IPS-15b (cell line): ENCODE measurements around the gene RIPOR2.
"Not testable (repeated sequence)": the region's sequence is repeated elsewhere in the genome, so short reads cannot be mapped to it uniquely, and the experiment has no call there.

ENCODE experiments used
- H3K27me3 ChIP-seq: one replicate; pipeline ENCODE4 v1.6.1; 2013; ENCODE audit warnings: low read length; ENCODE audit not compliant: control insufficient read depth, insufficient read depth
- H3K36me3 ChIP-seq: one replicate; pipeline ENCODE4 v1.6.1; 2013; ENCODE audit warnings: low read length; ENCODE audit not compliant: control insufficient read depth, insufficient read depth
- H3K4me1 ChIP-seq: one replicate; pipeline ENCODE4 v1.6.1; 2013; ENCODE audit warnings: mild to moderate bottlenecking, low read length; ENCODE audit not compliant: control insufficient read depth, insufficient read depth
- H3K4me3 ChIP-seq: one replicate; pipeline ENCODE4 v1.5.1; 2013; ENCODE audit warnings: low read depth, low read length
- H3K9ac ChIP-seq: one replicate; pipeline ENCODE4 v1.6.1; 2013; ENCODE audit warnings: low read depth, mild to moderate bottlenecking, low read length
- H3K9me3 ChIP-seq: one replicate; pipeline ENCODE4 v1.6.1; 2013; ENCODE audit warnings: mild to moderate bottlenecking, low read length; ENCODE audit not compliant: control insufficient read depth, insufficient read depth

RIPOR2 gene

GRCh38 chr6:24950218-24950941 lies 14.6 kb upstream of the RIPOR2 start:
- H3K9ac ChIP-seq = no peak overlapping the region

DNA sequence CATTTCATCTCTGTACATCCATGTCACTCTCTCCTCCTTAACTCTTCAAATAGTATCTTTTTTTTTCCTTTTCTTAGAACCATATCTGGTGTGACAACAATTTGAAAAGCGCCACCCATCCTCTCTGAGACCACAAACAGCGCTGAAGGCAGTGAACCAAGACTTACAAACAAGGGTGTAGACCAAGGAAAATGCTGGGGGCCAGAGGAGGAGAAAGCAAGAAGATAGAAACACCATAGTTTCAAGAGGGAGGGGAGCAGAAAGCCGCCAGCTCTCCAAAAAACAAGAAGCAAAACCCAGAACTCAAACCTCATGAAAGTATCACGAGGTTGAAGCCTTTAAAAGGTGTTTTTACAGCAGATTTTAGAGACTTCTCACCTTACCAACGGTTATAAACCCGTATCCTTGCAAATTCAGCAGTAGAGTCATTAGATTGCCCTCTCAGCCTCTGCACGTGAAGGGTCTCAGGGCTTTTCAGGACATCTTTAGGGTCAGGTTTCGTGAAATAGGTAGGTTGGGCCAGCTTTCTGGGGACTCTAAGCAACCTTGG lies 13.3 kb upstream of the RIPOR2 start:
- Histone ChIP-seq H3K4me1 (no peaks in the 10 kb centered on the region), H3K9ac (no peak overlapping the region), H3K36me3 (no peaks in the 10 kb centered on the region), H3K27me3 (no peaks in the 10 kb centered on the region), H3K4me3 (no peak overlapping the region), H3K9me3 (no peaks in the 10 kb centered on the region)

More at GRCh38 chr6:24950218-24950941, 14.6 kb upstream of the RIPOR2 start:
- no peaks in the 10 kb centered on the region for H3K27me3 ChIP-seq
- H3K36me3 ChIP-seq = no peaks in the 10 kb centered on the region
- no peak overlapping the region for H3K4me3 ChIP-seq
- no peaks in the 10 kb centered on the region for H3K9me3 ChIP-seq
- H3K4me1 ChIP-seq = no peaks in the 10 kb centered on the region

- H3K36me3 ChIP-seq, H3K4me3 ChIP-seq, H3K4me1 ChIP-seq, H3K27me3 ChIP-seq, H3K9ac ChIP-seq, H3K9me3 ChIP-seq: not testable (repeated sequence)
These were observed 12.5 kb upstream of the RIPOR2 start for GRCh38 chr6:24948261-24948660.

DNA sequence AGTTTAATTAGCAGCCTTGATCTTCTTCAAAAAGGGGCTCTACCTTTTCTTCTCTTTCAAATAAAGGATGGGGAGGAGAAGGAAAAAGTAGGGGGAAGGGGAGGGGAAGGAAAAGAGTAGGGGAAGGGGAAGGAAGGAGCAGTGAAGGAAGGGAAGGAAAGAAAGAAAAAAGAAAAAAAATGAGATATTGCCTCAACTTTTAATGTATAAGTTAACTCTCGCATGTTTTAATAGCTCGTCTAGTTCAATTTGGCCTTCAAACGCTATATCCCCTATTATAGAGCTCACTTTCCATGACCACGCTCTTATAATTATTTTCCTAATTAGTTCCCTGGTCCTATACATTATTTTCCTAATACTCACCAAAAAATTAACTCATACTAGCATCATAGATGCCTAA lies 11.9 kb upstream of the RIPOR2 start:
- no peak overlapping the region for H3K9ac ChIP-seq
- H3K4me3 ChIP-seq = no peak overlapping the region
- no peaks in the 10 kb centered on the region for H3K27me3 ChIP-seq
- no peaks in the 10 kb centered on the region for H3K9me3 ChIP-seq
- no peaks in the 10 kb centered on the region for H3K4me1 ChIP-seq
- H3K36me3 ChIP-seq = no peaks in the 10 kb centered on the region

GRCh38 chr6:24945054-24945453 lies 9.3 kb upstream of the RIPOR2 start:
- Histone ChIP-seq H3K4me1 (no peaks in the 10 kb centered on the region), H3K36me3 (no peaks in the 10 kb centered on the region), H3K9me3 (no peaks in the 10 kb centered on the region), H3K27me3 (no peaks in the 10 kb centered on the region), H3K4me3 (no peak overlapping the region), H3K9ac (no peak overlapping the region)

GRCh38 chr6:24943774-24944173 lies 8.0 kb upstream of the RIPOR2 start:
- Histone ChIP-seq H3K9me3 (no peaks in the 10 kb centered on the region), H3K9ac (no peak overlapping the region), H3K4me3 (no peak overlapping the region), H3K27me3 (no peaks in the 10 kb centered on the region), H3K36me3 (no peaks in the 10 kb centered on the region), H3K4me1 (no peaks in the 10 kb centered on the region)

DNA sequence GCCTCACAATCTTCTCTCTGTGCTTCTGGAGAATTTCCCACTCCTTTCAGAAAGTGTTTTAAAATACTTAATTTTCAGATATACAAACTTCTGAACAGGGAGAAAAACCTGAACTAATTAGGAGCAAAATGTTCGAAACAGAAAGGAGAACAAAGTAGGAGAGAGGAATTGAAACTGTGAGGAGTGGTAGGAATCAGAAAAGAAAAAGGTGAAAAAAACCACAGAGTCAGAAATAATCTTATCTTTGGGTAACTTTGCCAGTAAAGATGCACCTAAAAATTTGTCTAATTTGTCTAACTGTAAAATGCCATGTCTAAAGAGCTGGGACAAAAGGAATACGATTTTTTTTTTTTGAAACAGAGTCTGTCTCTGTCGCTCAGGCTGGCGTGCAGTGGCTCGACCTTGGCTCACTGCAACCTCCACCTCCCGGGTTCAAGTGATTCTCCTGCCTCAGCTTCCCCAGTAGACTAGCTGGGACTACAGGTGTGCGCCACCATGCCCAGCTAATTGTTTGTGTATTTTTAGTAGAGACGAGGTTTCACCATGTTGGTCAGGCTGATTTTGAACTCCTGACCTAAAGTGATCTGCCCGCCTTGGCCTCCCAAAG lies 4.7 kb upstream of the RIPOR2 start:
- Histone ChIP-seq H3K4me1 (peaks cover 3% of the 10 kb centered on the region), H3K9ac (no peak overlapping the region), H3K36me3 (no peaks in the 10 kb centered on the region), H3K9me3 (no peaks in the 10 kb centered on the region), H3K27me3 (no peaks in the 10 kb centered on the region), H3K4me3 (no peak overlapping the region)

DNA sequence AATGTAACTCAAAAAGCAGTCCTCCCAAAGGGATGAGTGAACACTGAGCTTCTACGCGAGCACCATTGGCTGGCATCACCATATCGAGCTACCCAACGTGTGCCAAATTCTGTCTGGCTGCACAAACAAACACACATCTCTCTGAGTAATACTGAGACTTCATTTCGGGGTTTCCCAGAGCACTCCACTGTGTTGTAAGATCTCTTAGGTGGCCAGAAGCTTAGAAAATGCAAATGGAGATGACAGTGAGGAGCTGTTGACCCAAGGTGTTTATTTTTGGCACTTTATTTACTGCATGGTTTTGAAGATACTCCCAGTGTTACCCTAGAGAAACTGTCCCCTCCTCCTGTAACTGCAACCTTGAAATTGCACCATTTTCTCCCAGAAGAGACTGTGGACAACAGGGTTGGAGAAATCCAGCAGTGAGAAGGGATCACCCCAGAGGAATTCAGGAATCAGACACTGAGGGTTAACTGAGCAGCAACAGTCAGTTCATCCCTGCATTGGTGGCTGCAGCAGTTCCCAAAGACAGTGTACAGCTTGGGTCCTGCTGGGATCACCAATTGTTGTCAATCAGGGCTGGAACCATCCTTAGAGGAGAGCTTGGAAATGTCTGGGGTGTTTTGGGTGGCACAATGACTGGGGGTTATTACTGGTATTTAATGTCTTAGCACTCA lies 1.0 kb upstream of the RIPOR2 start:
- H3K4me3 ChIP-seq = no peak overlapping the region
- H3K9ac ChIP-seq = no peak overlapping the region
- H3K9me3 ChIP-seq = no peaks in the 10 kb centered on the region
- no peaks in the 10 kb centered on the region for H3K27me3 ChIP-seq
- H3K36me3 ChIP-seq = no peaks in the 10 kb centered on the region
- H3K4me1 ChIP-seq = peaks cover 11% of the 10 kb centered on the region

GRCh38 chr6:24933868-24934401 lies 1.8 kb downstream of the RIPOR2 start:
- Histone ChIP-seq H3K9ac (no peak overlapping the region), H3K9me3 (no peaks in the 10 kb centered on the region), H3K4me1 (peaks cover 18% of the 10 kb centered on the region), H3K27me3 (no peaks in the 10 kb centered on the region), H3K4me3 (no peak overlapping the region), H3K36me3 (no peaks in the 10 kb centered on the region)

GRCh38 chr6:24933266-24933665 lies 2.5 kb downstream of the RIPOR2 start:
- Histone ChIP-seq H3K4me1 (peaks cover 18% of the 10 kb centered on the region), H3K9me3 (no peaks in the 10 kb centered on the region), H3K4me3 (no peak overlapping the region), H3K9ac (no peak overlapping the region), H3K27me3 (no peaks in the 10 kb centered on the region), H3K36me3 (no peaks in the 10 kb centered on the region)

GRCh38 chr6:24932832-24933231 lies 2.9 kb downstream of the RIPOR2 start:
- Histone ChIP-seq H3K36me3 (no peaks in the 10 kb centered on the region), H3K4me1 (peaks cover 18% of the 10 kb centered on the region), H3K9me3 (no peaks in the 10 kb centered on the region), H3K4me3 (no peak overlapping the region), H3K27me3 (no peaks in the 10 kb centered on the region), H3K9ac (no peak overlapping the region)
